HG02981 (cell line): ENCODE results near the gene PLXNA4.

Experiments used
- ATAC-seq: cut with Tn5 transposase; IDR thresholded peaks from one replicate; pipeline ENCODE4 v1.9.1; 2021; ENCODE audit warnings: mild to moderate bottlenecking, moderate library complexity; ENCODE audit not compliant: unreplicated experiment

PLXNA4 gene

GRCh38 chr7:132286836-132287235 is 289.4 kb downstream of the PLXNA4 start:
- no peak for ATAC-seq

DNA sequence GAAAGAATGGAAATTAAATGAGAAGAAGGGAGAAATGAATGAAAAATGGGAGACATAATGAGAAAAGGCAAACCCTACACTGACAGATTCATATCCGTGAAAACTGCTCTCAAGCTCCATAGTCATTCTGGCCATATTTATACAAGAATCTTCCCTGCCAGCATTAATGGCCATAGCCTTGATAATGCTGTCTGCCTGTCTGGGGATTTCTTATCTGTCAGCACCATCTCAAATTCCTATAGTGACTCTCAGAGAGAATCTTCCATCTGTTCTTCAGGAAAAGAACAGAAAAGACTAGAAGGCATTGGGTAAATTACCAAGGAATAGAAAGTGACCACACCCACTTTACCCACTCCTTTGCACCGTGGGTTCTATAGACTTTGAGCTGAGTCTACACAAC is 295.9 kb downstream of the PLXNA4 start:
- ATAC-seq: no peak

- ATAC-seq: no peak
Observed at GRCh38 chr7:132279718-132280117, 296.6 kb downstream of the PLXNA4 start.

- ATAC-seq: no peak
Observed at GRCh38 chr7:132276976-132277725, 299.1 kb downstream of the PLXNA4 start.

DNA sequence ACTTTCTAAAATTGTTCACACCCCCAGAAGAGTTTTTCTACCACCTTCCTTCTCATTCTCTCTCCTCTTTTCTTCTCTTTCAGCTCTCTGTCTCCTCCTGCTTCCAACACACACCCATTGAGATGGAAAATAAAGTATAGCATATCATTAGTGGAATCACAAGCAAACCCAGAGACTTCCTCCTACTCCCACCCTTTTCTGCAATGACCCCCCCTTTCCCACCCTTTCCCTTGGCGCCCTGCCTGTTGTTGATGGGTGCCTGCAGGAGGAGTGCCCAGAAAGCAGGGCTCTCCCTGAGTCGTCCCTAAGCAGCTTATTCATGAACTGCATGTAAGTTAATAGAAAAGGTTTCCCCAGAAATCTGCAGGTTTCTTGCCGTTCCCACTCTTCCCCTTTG is 300.0 kb downstream of the PLXNA4 start:
- ATAC-seq: no peak

DNA sequence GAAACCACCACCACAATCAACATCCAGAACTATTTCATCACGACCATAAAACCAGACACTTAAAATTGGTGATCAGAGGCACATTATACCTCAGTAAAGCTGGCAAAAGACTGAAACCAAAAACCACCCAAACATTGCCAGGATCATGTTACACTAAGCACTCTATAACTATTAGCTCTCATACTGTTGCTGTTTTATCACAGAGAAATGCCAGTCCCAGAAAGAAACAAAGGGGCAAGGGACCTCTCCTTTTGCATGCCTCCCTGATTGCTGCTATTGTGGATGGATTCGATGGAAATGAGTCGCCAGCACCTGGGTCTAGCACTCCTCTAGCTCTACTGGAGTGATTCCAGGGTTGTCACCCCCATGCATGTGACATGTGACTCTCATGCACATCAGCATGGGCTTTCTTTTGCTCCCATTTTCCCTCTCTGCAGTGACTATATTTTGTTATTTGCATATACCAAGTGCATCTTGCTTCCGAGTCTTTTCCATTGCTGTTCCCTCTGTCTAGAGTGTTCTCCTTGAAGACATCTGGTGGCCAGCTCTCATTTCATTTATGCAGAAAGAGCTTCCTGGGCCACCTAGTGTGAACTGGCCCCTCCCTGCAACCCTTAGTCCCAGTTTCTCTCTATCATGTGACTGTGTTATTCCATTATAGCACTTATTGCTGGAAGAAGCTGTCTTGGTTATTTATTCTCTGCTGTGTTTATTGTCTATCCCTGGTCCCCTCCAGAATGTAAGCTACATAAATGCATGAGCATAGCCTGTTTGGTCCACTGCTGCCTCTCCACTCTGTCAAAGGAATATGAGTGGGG is 300.6 kb downstream of the PLXNA4 start:
- ATAC-seq: no peak

- ATAC-seq: no peak
Observed at GRCh38 chr7:132272763-132273371, 303.4 kb downstream of the PLXNA4 start.

DNA sequence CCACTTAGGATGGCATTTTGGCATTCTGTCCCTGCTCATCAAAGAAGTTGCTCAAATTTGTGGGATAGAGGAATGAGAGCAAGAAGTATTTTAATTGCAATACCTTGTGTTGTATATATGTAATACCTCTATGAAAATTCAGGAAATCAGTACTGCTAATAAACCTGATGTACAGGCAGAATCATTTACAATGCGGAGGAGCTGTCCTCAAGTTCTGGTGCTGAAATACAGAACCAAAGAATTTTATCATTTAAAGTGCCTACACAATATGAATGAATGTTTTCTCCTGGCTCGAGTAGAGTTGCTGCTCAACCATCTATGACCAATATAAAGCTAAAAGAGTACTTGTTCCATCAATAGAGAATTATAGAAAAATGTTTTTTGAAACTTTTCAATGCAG is 305.8 kb downstream of the PLXNA4 start:
- ATAC-seq: no peak

GRCh38 chr7:132269718-132270117 is 306.6 kb downstream of the PLXNA4 start:
- ATAC-seq: no peak

GRCh38 chr7:132263151-132263550 is 313.1 kb downstream of the PLXNA4 start:
- no peak for ATAC-seq

- ATAC-seq: no peak
Observed at GRCh38 chr7:132262160-132262470, 314.2 kb downstream of the PLXNA4 start.

GRCh38 chr7:132261327-132262159 is 314.7 kb downstream of the PLXNA4 start:
- ATAC-seq: no peak

DNA sequence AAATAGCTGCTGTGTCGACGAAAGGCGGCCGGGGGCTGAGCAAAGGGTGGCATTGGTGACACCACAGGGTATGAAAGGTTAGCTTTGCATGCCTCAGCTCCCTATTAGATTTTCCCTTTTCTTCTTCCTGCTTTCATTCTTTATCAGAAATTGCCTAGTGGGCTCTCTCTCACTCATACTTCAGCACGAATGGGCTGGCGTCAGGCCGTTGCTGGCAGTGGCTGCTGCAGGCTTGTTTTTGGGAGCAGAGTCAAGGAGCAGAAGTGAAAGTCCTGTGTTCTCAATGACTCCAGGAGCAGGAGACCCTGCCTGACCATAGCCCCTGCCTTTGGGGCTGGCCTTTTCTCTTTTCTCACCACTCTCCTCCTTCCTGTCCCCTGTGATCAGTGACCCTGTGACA is 318.0 kb downstream of the PLXNA4 start:
- ATAC-seq: no peak

- ATAC-seq: no peak
Observed at GRCh38 chr7:132257253-132257652, 319.0 kb downstream of the PLXNA4 start.

DNA sequence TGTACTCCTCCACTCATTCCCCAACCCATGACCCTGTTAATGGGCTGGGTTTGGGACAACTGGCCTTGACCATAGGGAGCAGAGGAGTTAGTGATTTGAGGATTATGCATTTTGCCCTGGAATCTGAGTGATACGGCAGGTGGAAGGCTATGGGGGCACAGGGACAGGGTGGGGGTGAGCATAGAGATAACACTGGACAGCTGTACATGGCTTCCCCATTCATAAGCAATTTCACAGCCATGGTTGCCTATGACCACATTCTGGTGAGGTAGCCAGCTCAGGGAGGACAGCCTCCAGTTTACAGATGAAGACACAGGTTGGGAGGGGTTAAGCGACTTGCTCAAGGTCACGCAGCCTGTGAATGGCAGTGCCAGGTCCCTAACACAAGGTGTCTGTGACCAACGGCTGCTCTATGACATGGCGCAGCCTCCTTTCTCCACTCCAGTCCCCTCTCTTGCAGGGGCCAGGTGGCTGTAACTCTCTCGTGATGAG is 319.5 kb downstream of the PLXNA4 start:
- ATAC-seq: no peak

GRCh38 chr7:132255898-132256297 is 320.4 kb downstream of the PLXNA4 start:
- ATAC-seq: no peak

- ATAC-seq: no peak
Observed at GRCh38 chr7:132255115-132255797, 321.0 kb downstream of the PLXNA4 start.

DNA sequence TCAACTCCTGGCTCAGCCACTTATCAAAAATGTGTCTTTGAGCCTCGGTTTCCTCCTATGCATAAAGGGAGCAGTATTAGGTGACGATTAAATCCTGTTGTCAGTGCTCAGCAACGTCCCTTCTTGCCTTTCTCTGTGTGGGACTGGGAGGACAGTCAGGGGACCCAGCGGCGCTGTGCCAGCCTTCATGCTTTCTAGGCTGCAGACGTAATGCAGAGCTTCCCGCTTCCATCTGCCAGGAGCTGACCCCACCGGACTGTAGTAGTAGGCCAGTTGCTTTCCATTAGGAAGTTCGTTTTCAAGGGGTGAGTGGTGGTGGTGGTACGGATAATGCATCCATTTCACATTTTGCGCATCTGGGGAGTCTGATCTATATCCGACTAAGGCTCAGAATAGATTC is 321.8 kb downstream of the PLXNA4 start:
- ATAC-seq: no peak

- ATAC-seq: no peak
Observed at GRCh38 chr7:132252793-132253100, 323.5 kb downstream of the PLXNA4 start.

DNA sequence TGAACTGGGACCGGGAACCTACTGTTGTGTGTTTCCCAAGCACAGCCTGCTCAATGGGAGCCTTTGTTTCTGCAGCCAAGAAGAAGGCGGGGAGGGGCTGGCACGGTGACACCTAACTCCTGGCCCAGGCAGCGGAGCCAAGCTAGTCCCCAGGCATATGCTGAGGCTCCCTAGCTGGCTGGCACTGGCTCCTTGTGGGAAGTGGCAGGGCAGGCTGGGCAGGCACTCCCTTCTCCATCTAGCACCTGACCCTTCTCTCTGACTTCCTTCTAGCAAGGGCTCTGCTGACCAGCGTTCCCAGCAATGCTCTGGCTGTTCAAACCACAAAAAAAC is 325.0 kb downstream of the PLXNA4 start:
- ATAC-seq: no peak
